Amniotic epithelial cell (primary cell): ENCODE measurements around the gene BCOR.

Experiments used
- DNase-seq: peaks from one replicate; pipeline ENCODE4 v3.0.0-alpha.2; 2010; ENCODE audit warnings: low read depth

Gene BCOR

GRCh38 chrX:40063555-40063954 lies 34.2 kb downstream of the BCOR start:
- DNase-seq, result no peak

- DNase-seq, result no peak
Measured at GRCh38 chrX:40062525-40063155, 35.1 kb downstream of the BCOR start.

- DNase-seq, result no peak
Measured at GRCh38 chrX:40061871-40062524, 35.8 kb downstream of the BCOR start.

- no peak for DNase-seq
Measured at GRCh38 chrX:40061005-40061404, 36.8 kb downstream of the BCOR start.

- no peak for DNase-seq
Measured at GRCh38 chrX:40060356-40060845, 37.4 kb downstream of the BCOR start.

GRCh38 chrX:40058719-40059118 lies 39.0 kb downstream of the BCOR start:
- no peak for DNase-seq

GRCh38 chrX:40057405-40057804 lies 40.4 kb downstream of the BCOR start:
- DNase-seq, result no peak

- DNase-seq, result no peak
Measured at GRCh38 chrX:40056420-40056819, 41.3 kb downstream of the BCOR start.

GRCh38 chrX:40055495-40055894 lies 42.3 kb downstream of the BCOR start:
- no peak for DNase-seq

GRCh38 chrX:40054793-40055192 lies 43.0 kb downstream of the BCOR start:
- DNase-seq, result no peak

- DNase-seq, result no peak
Measured at GRCh38 chrX:40050532-40050931, 47.2 kb downstream of the BCOR start.

- no peak for DNase-seq
Measured at GRCh38 chrX:40049084-40049641, 48.6 kb downstream of the BCOR start.

- DNase-seq, result no peak
Measured at GRCh38 chrX:40047485-40047884, 50.3 kb downstream of the BCOR start.

- DNase-seq, result no peak
Measured at GRCh38 chrX:40043895-40044294, 53.9 kb downstream of the BCOR start.

GRCh38 chrX:40041915-40042314 lies 55.8 kb downstream of the BCOR start:
- DNase-seq, result no peak

GRCh38 chrX:40040686-40041461 lies 56.9 kb downstream of the BCOR start:
- DNase-seq, result no peak

- no peak for DNase-seq
Measured at GRCh38 chrX:40039887-40040286, 57.9 kb downstream of the BCOR start.

- no peak for DNase-seq
Measured at GRCh38 chrX:40037367-40037766, 60.4 kb downstream of the BCOR start.

- no peak for DNase-seq
Measured at GRCh38 chrX:40035726-40036125, 62.0 kb downstream of the BCOR start.

- peak; percentile 21 for DNase-seq
Measured at GRCh38 chrX:40031911-40032310, 65.8 kb downstream of the BCOR start.

- no peak for DNase-seq
Measured at GRCh38 chrX:40030205-40030604, 67.6 kb downstream of the BCOR start.

- DNase-seq, result no peak
Measured at GRCh38 chrX:40022421-40022820, 75.3 kb downstream of the BCOR start.

- no peak for DNase-seq
Measured at GRCh38 chrX:40021647-40022046, 76.1 kb downstream of the BCOR start.
